Measurements from ENCODE around the gene KISS1R.
A peak's percentile ranks its signal among the peaks of the same experiment; 100 is the strongest.

The KISS1R gene

DNA sequence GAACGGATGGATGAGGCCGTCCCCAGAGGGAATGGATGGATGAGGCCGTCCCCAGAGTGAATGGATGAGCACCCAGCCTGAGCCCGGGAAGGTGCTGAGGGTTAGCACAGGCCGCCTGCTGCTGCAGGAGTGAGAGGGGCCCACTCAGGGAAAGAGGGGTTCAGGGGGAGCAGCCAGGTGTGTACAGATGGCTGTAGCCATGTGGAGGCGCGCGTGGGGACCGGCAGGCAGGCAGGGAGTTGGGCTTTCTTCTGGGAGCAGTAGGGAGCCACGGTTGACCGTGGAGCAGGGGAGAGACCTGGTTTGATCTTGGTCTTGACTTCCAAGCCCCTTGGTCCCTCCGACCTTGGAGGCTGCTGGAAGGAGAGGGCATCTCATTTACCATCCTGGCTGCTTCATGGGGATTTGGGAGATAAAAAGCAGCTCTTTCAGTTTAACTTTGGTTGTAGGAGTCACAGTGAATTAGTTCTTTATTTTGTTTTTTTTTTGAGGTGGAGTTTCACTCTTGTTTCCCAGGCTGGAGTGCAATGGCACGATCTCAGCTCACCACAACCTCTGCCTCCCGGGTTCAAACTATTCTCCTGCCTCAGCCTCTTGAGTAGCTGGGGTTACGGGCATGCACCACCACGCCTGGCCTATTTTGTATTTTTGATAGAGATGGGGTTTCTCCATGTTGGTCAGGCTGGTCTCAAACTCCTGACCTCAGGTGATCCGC, 33.4 kb downstream of the KISS1R start:
- peak overlapping the region; percentile 45 for H3K4me3 ChIP-seq (replicated peaks; ENCODE audit: low read depth, low read length)
- H3K36me3 ChIP-seq (ENCODE audit: control insufficient read depth, insufficient read depth, low read length) = 0 out of 2 replicates have a peak, but pooled peaks cover 4% of the 10 kb centered on the region
- TF ChIP-seq, protein P1, sequence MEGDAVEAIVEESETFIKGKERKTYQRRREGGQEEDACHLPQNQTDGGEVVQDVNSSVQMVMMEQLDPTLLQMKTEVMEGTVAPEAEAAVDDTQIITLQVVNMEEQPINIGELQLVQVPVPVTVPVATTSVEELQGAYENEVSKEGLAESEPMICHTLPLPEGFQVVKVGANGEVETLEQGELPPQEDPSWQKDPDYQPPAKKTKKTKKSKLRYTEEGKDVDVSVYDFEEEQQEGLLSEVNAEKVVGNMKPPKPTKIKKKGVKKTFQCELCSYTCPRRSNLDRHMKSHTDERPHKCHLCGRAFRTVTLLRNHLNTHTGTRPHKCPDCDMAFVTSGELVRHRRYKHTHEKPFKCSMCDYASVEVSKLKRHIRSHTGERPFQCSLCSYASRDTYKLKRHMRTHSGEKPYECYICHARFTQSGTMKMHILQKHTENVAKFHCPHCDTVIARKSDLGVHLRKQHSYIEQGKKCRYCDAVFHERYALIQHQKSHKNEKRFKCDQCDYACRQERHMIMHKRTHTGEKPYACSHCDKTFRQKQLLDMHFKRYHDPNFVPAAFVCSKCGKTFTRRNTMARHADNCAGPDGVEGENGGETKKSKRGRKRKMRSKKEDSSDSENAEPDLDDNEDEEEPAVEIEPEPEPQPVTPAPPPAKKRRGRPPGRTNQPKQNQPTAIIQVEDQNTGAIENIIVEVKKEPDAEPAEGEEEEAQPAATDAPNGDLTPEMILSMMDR (IDR thresholded peaks at IDR 0.05; ENCODE audit: insufficient read depth, low read length, poor library complexity, severe bottlenecking) = peak; percentile 3
- DNase-seq (ENCODE audit: extremely low read depth, insufficient read length) = no peak
- no peaks in the 10 kb centered on the region for H3K27me3 ChIP-seq (replicated peaks; ENCODE audit: control insufficient read depth, insufficient read depth, low read length)

DNA sequence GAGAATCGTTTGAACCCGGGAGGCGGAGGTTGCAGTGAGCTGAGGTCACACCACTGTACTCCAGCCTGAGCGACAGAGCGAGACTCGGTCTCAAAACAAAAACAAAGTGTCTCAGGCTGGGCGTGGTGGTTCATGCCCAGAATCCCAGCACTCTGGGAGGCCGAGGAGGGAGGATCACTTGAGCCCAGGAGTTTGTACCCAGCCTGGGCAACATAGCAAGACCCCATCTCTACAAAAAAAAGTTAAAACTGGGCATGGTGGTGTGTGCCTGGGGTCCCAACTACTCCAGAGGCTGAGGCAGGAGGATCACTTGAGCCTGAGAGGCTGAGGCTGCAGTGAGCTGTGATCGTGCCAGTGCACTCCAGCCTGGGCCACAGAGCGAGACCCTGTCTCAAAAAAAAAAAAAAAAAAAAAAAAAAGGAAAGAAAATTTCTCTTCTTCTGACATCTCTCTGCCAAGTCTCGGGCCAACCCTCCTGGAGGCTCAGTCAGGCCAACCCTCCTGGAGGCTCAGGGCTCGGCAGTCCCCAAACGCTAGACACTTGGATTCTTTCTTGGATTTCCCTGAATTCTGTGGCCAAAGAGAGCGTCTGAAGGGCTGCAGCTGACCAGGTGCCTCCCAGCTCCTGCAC, 35.0 kb downstream of the KISS1R start:
- H3K4me3 ChIP-seq (replicated peaks; ENCODE audit: low read depth, low read length) = peak overlapping the region; percentile 50
- H3K27me3 ChIP-seq (replicated peaks; ENCODE audit: control insufficient read depth, insufficient read depth, low read length) = no peaks in the 10 kb centered on the region
- TF ChIP-seq, protein P1 (IDR thresholded peaks at IDR 0.05; ENCODE audit: insufficient read depth, low read length, poor library complexity, severe bottlenecking) = no peak
- DNase-seq (ENCODE audit: extremely low read depth, insufficient read length) = no peak
- peaks cover 2% of the 10 kb centered on the region; the same call in 1 of the 2 replicates for H3K36me3 ChIP-seq (ENCODE audit: control insufficient read depth, insufficient read depth, low read length)

DNA sequence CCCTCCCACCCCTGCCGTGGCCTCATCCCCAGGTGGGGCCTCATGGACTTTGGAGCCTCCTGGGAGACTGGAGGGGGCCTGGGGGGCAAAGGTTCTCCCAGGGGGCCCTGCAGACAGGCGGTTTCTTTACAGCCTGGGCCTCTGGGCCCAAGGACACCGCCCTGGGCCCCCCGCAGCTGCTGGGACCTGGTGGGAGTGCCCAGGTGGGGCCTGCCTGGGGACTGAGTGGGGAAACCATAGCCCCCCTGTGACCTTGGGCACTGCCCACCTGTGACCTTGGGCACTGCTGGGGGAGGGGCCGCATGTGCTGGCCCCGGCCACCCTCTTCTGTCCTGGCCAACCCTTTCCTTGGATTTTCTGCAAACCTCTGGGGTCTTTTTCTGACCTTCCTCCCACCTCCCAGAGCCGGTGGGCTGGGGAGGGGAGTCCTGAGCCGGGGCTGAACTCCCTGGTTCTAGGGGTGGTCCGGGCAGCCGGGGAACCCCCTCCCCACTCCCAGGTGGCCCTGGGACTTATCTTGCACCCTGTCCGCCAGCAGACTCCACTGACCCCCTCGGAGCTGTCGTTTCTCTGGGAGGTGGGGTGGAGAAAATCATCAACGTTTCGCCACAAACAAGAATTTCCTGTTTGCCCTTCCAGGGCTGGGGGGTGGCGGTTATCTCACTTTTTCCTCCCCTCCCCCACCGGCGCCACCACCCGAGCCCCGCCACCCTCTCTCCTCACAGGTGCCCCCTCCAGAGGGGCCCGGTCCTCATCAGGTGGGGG, 35.7 kb downstream of the KISS1R start:
- no peaks in the 10 kb centered on the region for H3K27me3 ChIP-seq (replicated peaks; ENCODE audit: control insufficient read depth, insufficient read depth, low read length)
- H3K36me3 ChIP-seq (ENCODE audit: control insufficient read depth, insufficient read depth, low read length) = peaks cover 2% of the 10 kb centered on the region; the same call in 1 of the 2 replicates
- TF ChIP-seq, protein P1 (IDR thresholded peaks at IDR 0.05; ENCODE audit: insufficient read depth, low read length, poor library complexity, severe bottlenecking) = no peak
- DNase-seq (ENCODE audit: extremely low read depth, insufficient read length) = no peak
- H3K4me3 ChIP-seq (replicated peaks; ENCODE audit: low read depth, low read length) = peak overlapping the region; percentile 50

DNA sequence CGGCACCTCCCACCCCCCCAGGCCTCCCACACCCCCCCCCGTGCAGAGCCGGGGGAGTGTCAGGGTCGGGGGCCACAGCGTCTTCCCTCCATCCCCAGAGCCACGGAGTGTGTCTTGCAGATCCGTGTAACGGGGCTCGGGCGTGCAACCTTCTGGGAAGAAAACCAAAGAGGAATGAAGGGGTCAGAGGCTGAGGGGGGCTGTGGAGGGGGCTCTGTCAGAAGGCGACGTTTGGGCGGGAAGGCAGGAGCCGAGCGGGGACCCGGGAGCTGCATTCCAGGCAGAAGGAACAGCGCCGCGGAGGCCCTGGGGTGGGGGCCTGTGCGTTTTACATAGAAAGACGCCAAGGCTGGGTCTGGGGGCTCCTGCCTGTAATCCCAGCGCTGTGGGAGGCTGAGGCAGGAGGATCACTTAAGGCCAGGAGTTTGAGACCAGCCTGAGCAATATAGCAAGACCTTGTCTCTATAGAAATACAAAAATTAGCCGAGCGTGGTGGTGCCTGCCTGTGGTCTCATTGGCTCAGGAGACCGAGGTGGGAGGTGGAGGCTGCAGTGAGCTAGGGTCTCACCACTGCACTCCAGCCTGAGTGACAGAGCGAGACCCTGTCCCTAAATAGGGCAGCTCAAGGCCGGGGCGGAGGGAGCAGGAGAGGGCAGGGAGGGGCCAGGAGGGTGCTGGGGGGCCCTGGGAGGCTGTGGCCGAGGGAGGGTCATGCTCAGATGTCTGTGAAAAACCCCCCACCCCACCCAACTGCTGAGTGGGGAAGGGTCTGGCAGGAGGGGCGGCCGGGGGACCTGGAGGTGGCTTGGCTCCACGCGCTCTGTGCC, 36.5 kb downstream of the KISS1R start:
- TF ChIP-seq, protein P1 (IDR thresholded peaks at IDR 0.05; ENCODE audit: insufficient read depth, low read length, poor library complexity, severe bottlenecking) = no peak
- no peaks in the 10 kb centered on the region for H3K27me3 ChIP-seq (replicated peaks; ENCODE audit: control insufficient read depth, insufficient read depth, low read length)
- DNase-seq (ENCODE audit: extremely low read depth, insufficient read length) = no peak
- no peaks in the 10 kb centered on the region; the same call in 1 of the 2 replicates for H3K36me3 ChIP-seq (ENCODE audit: control insufficient read depth, insufficient read depth, low read length)
- H3K4me3 ChIP-seq (replicated peaks; ENCODE audit: low read depth, low read length) = peak overlapping the region; percentile 50

DNA sequence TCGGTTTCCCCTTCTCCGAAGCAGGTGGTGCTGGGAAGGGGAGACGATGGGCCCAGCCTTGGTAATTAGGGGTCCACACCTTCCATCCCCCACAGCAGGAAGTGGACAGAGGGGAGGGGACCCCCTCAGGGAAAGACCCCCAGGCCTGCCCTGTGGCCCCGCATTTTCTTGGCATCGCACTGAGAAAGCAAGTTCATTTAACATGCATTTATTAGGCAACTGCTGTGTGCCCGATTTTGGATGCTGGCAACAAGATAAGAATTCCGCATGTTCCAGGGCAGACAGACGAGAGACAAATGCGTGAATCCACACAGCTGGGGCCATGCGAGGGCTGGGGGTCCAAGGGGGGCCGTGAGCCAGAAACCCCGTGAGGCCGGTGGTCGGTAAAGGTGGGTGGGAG, 37.1 kb downstream of the KISS1R start:
- TF ChIP-seq, protein P1 (IDR thresholded peaks at IDR 0.05; ENCODE audit: insufficient read depth, low read length, poor library complexity, severe bottlenecking) = no peak
- DNase-seq (ENCODE audit: extremely low read depth, insufficient read length) = no peak
- Histone ChIP-seq H3K27me3 (replicated peaks; ENCODE audit: control insufficient read depth, insufficient read depth, low read length) (no peaks in the 10 kb centered on the region), H3K36me3 (ENCODE audit: control insufficient read depth, insufficient read depth, low read length) (peaks cover 2% of the 10 kb centered on the region), H3K4me3 (replicated peaks; ENCODE audit: low read depth, low read length) (peak overlapping the region; percentile 34)
